HEK293 (cell line): ENCODE measurements around the gene MRRF.

Experiments used
- CTCF ChIA-PET: fragments of 350-600 bp; formaldehyde crosslinking; extraction: SDS; loops from one replicate; lab custom pipeline; 2021; ENCODE audit warnings: antibody characterized with exemption; lab: Yijun Ruan, JAX
- POLR2A ChIA-PET: fragments of 300-600 bp; formaldehyde crosslinking; extraction: SDS; loops from one replicate; lab custom pipeline; 2020; ENCODE audit warnings: antibody characterized with exemption, inconsistent platforms; lab: Yijun Ruan, JAX
- H3K27ac ChIP-seq: fragments of 200-500 bp; sonication (Bioruptor generic); 2 replicates; pipeline ENCODE4 v1.5.1; 2014; ENCODE audit warnings: low read depth, low read length, control low read depth, inconsistent platforms; ENCODE audit errors: extremely low read depth
- H3K36me3 ChIP-seq, 2 experiments: fragments of 200-500 bp in 1 of 2; sonication (Bioruptor generic) in 1 of 2; 1 replicate in 1 of 2; 2 replicates in 1 of 2; pipeline ENCODE4 v1.5.1; 2014 to 2017; ENCODE audit warnings: inconsistent platforms in 2 of 2, low read length in 2 of 2; ENCODE audit not compliant: control insufficient read depth in 2 of 2, insufficient read depth in 1 of 2
- H3K4me1 ChIP-seq: fragments of 200-500 bp; sonication (Bioruptor generic); 2 replicates; pipeline ENCODE4 v1.5.1; 2014; ENCODE audit warnings: mild to moderate bottlenecking, low read length, inconsistent platforms; ENCODE audit not compliant: control insufficient read depth, insufficient read depth
- H3K4me3 ChIP-seq: 2 replicates; pipeline ENCODE4 v1.5.1; 2011; ENCODE audit warnings: low read depth, mild to moderate bottlenecking, control low read depth, low read length, moderate library complexity
- H3K9me3 ChIP-seq: fragments of 200-500 bp; sonication (Bioruptor generic); 2 replicates; pipeline ENCODE4 v1.5.1; 2014; ENCODE audit warnings: low read depth, low read length, inconsistent platforms; ENCODE audit not compliant: control insufficient read depth, insufficient read depth
- EGR2 ChIP-seq: fragments of 450-650 bp; formaldehyde crosslinking; IDR thresholded peaks from 2 replicates; pipeline ENCODE4 v1.5.1; 2016; ENCODE audit warnings: low read depth, missing biosample characterization, missing genetic modification characterization
- GLI2 ChIP-seq: fragments of 450-650 bp; formaldehyde crosslinking; IDR thresholded peaks from 2 replicates; pipeline ENCODE4; 2017; ENCODE audit warnings: missing biosample characterization, missing genetic modification characterization, low read depth, borderline replicate concordance
- KLF16 ChIP-seq: fragments of 450-650 bp; formaldehyde crosslinking; IDR thresholded peaks from 2 replicates; pipeline ENCODE4 v1.5.1; 2017; ENCODE audit warnings: missing biosample characterization, missing genetic modification characterization
- YY1 ChIP-seq: fragments of 450-650 bp; formaldehyde crosslinking; IDR thresholded peaks from 2 replicates; pipeline ENCODE4 v1.5.1; 2018; ENCODE audit warnings: missing biosample characterization, missing genetic modification characterization
- ZBTB48 ChIP-seq: fragments of 450-650 bp; formaldehyde crosslinking; IDR thresholded peaks from 2 replicates; pipeline ENCODE4 v1.5.1; 2016; ENCODE audit warnings: missing biosample characterization, missing genetic modification characterization
- ZFP69B ChIP-seq: fragments of 450-650 bp; formaldehyde crosslinking; IDR thresholded peaks from 2 replicates; pipeline ENCODE4 v1.5.1; 2016; ENCODE audit warnings: missing biosample characterization, missing genetic modification characterization
- ZNF174 ChIP-seq: fragments of 450-650 bp; formaldehyde crosslinking; IDR thresholded peaks from 2 replicates; pipeline ENCODE4 v1.5.0; 2017; ENCODE audit warnings: missing biosample characterization, mild to moderate bottlenecking, missing genetic modification characterization
- ZNF23 ChIP-seq: fragments of 450-650 bp; formaldehyde crosslinking; IDR thresholded peaks from 2 replicates; pipeline ENCODE4 v1.5.1; 2016; ENCODE audit warnings: missing biosample characterization, missing genetic modification characterization, borderline replicate concordance
- ZNF335 ChIP-seq: fragments of 450-650 bp; formaldehyde crosslinking; conservative IDR thresholded peaks from 2 replicates; pipeline ENCODE4 v1.5.1; 2016; ENCODE audit warnings: missing biosample characterization, missing genetic modification characterization
- ZNF341 ChIP-seq: fragments of 450-650 bp; formaldehyde crosslinking; IDR thresholded peaks from 2 replicates; pipeline ENCODE4; 2016; ENCODE audit warnings: low read depth, missing biosample characterization, missing genetic modification characterization
- ZNF391 ChIP-seq: fragments of 450-650 bp; formaldehyde crosslinking; IDR thresholded peaks from 2 replicates; pipeline ENCODE4 v1.5.1; 2016; ENCODE audit warnings: low read depth, missing biosample characterization, missing genetic modification characterization, borderline replicate concordance
- ZNF473 ChIP-seq: fragments of 450-650 bp; formaldehyde crosslinking; IDR thresholded peaks from 2 replicates; pipeline ENCODE4 v1.5.1; 2017; ENCODE audit warnings: missing biosample characterization, missing genetic modification characterization
- ZNF510 ChIP-seq: fragments of 450-650 bp; formaldehyde crosslinking; IDR thresholded peaks from 2 replicates; pipeline ENCODE4 v1.5.1; 2018; ENCODE audit warnings: mild to moderate bottlenecking, missing genetic modification characterization, missing biosample characterization; ENCODE audit not compliant: insufficient replicate concordance
- ZNF544 ChIP-seq: fragments of 450-650 bp; formaldehyde crosslinking; IDR thresholded peaks from 2 replicates; pipeline ENCODE4 v1.5.0; 2017; ENCODE audit warnings: missing biosample characterization, missing genetic modification characterization
- ZNF677 ChIP-seq: fragments of 450-650 bp; IDR thresholded peaks from 2 replicates; pipeline ENCODE4 v1.5.0; 2018; ENCODE audit warnings: missing biosample characterization, mild to moderate bottlenecking, missing genetic modification characterization, moderate library complexity
- ZNF701 ChIP-seq: fragments of 450-650 bp; formaldehyde crosslinking; IDR thresholded peaks from 2 replicates; pipeline ENCODE4 v1.5.1; 2016; ENCODE audit warnings: missing biosample characterization, missing genetic modification characterization
- ZNF707 ChIP-seq: fragments of 450-650 bp; formaldehyde crosslinking; IDR thresholded peaks from 2 replicates; pipeline ENCODE4 v1.5.1; 2016; ENCODE audit warnings: missing biosample characterization, missing genetic modification characterization
- ZNF830 ChIP-seq: fragments of 450-650 bp; IDR thresholded peaks from 2 replicates; pipeline ENCODE4 v1.5.0; 2018; ENCODE audit warnings: missing biosample characterization, missing genetic modification characterization, low read depth, mild to moderate bottlenecking, moderate library complexity
- TF ChIP-seq, protein P1 (sequence below): fragments of 450-650 bp; formaldehyde crosslinking; IDR thresholded peaks from 2 replicates; pipeline ENCODE4 v1.5.1; 2016; ENCODE audit warnings: missing biosample characterization, missing genetic modification characterization
- TF ChIP-seq, protein P2 (sequence below): fragments of 450-650 bp; formaldehyde crosslinking; IDR thresholded peaks from 2 replicates; pipeline ENCODE4 v1.5.1; 2016; ENCODE audit warnings: missing biosample characterization, missing genetic modification characterization
- TF ChIP-seq, protein P3 (sequence below): fragments of 450-650 bp; formaldehyde crosslinking; IDR thresholded peaks from 2 replicates; pipeline ENCODE4 v1.5.1; 2017; ENCODE audit warnings: missing biosample characterization, missing genetic modification characterization
- TF ChIP-seq, protein P4 (sequence below): fragments of 450-650 bp; IDR thresholded peaks from 2 replicates; pipeline ENCODE4 v1.5.1; 2018; ENCODE audit warnings: missing biosample characterization, mild to moderate bottlenecking, missing genetic modification characterization

The MRRF gene

DNA sequence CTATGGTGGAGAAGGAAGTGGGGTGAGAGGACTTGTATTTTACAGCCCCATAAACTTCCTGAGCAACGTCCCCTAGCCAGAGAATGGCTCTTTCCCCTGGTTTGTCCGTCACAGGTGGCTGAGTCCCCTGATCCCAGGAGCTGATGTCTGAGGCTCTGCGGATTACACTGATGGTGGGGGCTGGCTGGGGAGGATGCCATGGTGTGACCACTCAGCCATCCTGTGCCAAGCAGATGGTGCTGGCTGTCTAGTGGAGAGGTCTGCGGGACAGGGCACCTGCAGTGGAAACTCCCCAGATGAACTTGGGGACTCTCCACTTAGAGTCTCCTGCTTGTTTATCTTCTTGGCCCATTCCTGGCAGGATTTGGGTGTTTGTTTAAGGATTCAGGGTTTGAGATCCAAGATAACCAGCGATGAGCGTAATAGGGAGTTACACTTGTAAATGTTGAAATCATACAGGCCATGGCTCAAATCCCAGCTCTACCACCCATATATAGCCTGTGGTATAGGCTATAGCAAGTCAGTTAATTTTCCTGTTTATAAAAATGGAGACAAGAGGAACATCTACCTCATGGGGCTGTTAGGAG is 101.5 kb downstream of the MRRF start (continued):
- TF ChIP-seq ZNF510 (tag by site-specific recombination) (no peak), ZNF335 (tag by site-specific recombination) (no peak), ZNF544 (no peak), ZNF701 (tag by site-specific recombination) (no peak)
- TF ChIP-seq, all 188 proteins: peak for 0

DNA sequence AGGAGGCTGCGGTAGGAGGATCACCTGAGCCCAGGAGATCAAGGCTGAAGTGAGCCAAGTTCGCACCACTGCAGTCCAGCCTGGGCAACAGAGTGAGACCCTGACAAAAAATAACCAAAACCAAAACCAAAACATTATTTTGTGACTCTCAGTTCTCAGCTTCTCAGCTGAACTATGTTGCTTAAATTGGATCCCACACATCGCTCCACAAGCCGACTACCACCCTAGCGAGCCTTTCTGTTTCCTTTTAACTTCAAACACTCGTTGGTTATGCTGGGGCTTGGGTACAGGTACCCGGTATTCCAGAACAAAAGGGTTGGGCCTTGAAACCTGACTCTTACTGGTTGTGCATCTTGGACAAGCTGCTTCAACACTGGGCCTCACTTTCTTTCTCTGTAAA is 102.4 kb downstream of the MRRF start:
- TF ChIP-seq, protein P1, sequence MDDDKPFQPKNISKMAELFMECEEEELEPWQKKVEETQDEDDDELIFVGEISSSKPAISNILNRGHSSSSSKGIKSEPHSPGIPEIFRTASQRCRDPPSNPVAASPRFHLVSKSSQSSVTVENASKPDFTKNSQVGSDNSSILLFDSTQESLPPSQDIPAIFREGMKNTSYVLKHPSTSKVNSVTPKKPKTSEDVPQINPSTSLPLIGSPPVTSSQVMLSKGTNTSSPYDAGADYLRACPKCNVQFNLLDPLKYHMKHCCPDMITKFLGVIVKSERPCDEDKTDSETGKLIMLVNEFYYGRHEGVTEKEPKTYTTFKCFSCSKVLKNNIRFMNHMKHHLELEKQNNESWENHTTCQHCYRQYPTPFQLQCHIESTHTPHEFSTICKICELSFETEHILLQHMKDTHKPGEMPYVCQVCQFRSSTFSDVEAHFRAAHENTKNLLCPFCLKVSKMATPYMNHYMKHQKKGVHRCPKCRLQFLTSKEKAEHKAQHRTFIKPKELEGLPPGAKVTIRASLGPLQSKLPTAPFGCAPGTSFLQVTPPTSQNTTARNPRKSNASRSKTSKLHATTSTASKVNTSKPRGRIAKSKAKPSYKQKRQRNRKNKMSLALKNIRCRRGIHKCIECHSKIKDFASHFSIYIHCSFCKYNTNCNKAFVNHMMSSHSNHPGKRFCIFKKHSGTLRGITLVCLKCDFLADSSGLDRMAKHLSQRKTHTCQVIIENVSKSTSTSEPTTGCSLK (tag by site-specific recombination): no peak
- TF ChIP-seq ZFP69B (tag by site-specific recombination) (no peak), ZNF701 (tag by site-specific recombination) (no peak)
- TF ChIP-seq, protein P2, sequence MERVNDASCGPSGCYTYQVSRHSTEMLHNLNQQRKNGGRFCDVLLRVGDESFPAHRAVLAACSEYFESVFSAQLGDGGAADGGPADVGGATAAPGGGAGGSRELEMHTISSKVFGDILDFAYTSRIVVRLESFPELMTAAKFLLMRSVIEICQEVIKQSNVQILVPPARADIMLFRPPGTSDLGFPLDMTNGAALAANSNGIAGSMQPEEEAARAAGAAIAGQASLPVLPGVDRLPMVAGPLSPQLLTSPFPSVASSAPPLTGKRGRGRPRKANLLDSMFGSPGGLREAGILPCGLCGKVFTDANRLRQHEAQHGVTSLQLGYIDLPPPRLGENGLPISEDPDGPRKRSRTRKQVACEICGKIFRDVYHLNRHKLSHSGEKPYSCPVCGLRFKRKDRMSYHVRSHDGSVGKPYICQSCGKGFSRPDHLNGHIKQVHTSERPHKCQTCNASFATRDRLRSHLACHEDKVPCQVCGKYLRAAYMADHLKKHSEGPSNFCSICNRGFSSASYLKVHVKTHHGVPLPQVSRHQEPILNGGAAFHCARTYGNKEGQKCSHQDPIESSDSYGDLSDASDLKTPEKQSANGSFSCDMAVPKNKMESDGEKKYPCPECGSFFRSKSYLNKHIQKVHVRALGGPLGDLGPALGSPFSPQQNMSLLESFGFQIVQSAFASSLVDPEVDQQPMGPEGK: no peak
- CTCF ChIA-PET: interaction anchor here (0.8 to 1.2 kb wide), 2 partner anchors 12 to 269 kb away, joined by 3 read pairs; no protein-coding TSS in a partner anchor
- Histone ChIP-seq H3K4me1 (no peaks in the 10 kb centered on the region), H3K27ac (no peak overlapping the region), H3K9me3 (no peaks in the 10 kb centered on the region), H3K36me3 (no peaks in the 10 kb centered on the region), H3K4me3 (no peak overlapping the region)
- POLR2A ChIA-PET: no interaction called here

DNA sequence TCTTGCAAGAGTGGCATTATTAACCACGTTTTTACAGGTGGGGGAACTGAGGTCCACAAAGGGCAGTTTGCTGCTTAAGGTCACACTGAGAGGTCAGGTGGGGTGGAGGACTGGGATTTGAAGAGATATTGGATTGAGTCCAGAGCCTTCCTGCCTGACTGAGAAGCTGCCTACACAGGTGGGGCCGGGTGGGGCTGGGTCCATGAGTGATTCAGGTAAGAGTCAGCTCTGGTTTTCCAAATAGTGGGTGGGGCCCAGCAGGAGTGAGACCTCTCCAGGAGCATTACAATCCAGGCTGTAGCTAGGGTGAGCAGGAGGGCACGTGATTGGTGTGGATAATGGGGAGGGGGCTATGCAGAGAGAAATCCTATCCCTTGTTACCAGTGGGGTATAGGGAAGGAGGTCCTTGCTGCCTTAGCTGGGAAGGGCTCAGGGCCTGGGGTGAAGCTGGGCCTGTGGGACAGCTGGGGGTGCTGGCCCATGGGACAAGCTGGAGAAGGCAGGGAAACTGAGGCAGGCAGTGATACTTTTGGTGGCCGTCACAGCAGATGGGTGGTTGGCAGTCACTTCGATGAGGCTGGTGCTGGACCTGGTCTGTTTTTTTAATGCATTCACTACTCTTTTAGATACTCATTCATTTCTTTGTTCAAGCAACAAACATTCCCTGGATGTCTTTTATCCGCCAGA is 103.2 kb downstream of the MRRF start:
- Histone ChIP-seq H3K4me3 (no peak overlapping the region), H3K9me3 (no peaks in the 10 kb centered on the region), H3K4me1 (no peaks in the 10 kb centered on the region), H3K36me3 (no peaks in the 10 kb centered on the region), H3K27ac (no peak overlapping the region)
- ChIA-PET CTCF (interaction anchor here (0.8 to 1.2 kb wide), 2 partner anchors 11 to 270 kb away, joined by 3 read pairs; no protein-coding TSS in a partner anchor), POLR2A (no interaction called here)
- TF ChIP-seq ZNF23: no peak
- TF ChIP-seq, protein P3, sequence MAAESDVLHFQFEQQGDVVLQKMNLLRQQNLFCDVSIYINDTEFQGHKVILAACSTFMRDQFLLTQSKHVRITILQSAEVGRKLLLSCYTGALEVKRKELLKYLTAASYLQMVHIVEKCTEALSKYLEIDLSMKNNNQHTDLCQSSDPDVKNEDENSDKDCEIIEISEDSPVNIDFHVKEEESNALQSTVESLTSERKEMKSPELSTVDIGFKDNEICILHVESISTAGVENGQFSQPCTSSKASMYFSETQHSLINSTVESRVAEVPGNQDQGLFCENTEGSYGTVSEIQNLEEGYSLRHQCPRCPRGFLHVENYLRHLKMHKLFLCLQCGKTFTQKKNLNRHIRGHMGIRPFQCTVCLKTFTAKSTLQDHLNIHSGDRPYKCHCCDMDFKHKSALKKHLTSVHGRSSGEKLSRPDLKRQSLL: no peak
- TF ChIP-seq ZNF341 (tag by site-specific recombination): no peak
- no peak for TF ChIP-seq GLI2 (tag by site-specific recombination)
- TF ChIP-seq ZBTB48: no peak
- no peak for TF ChIP-seq ZNF473 (tag by site-specific recombination)
- TF ChIP-seq ZNF544: no peak
- TF ChIP-seq, protein P4, sequence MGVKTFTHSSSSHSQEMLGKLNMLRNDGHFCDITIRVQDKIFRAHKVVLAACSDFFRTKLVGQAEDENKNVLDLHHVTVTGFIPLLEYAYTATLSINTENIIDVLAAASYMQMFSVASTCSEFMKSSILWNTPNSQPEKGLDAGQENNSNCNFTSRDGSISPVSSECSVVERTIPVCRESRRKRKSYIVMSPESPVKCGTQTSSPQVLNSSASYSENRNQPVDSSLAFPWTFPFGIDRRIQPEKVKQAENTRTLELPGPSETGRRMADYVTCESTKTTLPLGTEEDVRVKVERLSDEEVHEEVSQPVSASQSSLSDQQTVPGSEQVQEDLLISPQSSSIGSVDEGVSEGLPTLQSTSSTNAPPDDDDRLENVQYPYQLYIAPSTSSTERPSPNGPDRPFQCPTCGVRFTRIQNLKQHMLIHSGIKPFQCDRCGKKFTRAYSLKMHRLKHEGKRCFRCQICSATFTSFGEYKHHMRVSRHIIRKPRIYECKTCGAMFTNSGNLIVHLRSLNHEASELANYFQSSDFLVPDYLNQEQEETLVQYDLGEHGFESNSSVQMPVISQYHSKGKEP: no peak
- TF ChIP-seq KLF16 (tag by site-specific recombination): no peak
- TF ChIP-seq ZNF707: no peak
- no peak for TF ChIP-seq EGR2 (tag by site-specific recombination)
- no peak for TF ChIP-seq ZNF335 (tag by site-specific recombination)
- TF ChIP-seq ZNF391 (tag by site-specific recombination): no peak
- TF ChIP-seq ZNF677 (tag by site-specific recombination): no peak
- TF ChIP-seq ZNF830 (tag by site-specific recombination): no peak
- TF ChIP-seq ZNF174 (tag by site-specific recombination): no peak
- TF ChIP-seq YY1 (tag by site-specific recombination): no peak
